ENCODE results near the gene TMEM51. TPM values are rescaled to one million over a fixed set of nuclear protein-coding genes. Genes with fewer than 3 reads are reported as not detected.

Gene TMEM51
- total and polyA plus RNA-seq, 2 of the 4 experiments (the other 2 are of a cell fraction) = 2.7 to 10.2 TPM

DNA sequence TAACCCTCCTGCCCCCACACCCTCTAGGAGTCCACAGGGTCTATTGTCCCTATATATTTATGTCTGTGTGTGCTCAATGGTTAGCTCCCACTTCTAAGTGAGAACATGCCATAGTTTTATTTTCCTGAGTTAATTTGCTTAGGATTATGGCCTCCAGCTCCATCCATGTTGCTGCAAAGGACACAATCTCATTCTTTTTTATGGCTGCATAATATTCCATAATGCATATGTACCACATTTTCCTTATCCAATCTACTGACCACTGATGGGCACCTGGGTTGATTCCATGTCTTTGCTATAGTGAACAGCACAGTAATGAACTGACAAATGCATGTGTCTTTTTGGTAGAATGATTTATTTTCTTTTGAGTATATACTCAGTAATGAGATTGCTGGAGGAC is 80.1 kb downstream of the TMEM51 start:
- TF ChIP-seq SMC3 (IDR thresholded peaks at IDR 0.05; ENCODE audit: low read depth, low read length) = no peak
- no peak for TF ChIP-seq NFE2L2 (IDR thresholded peaks at IDR 0.05; ENCODE audit: low read depth, low read length)
- no peak for TF ChIP-seq RAD21 (IDR thresholded peaks at IDR 0.05; ENCODE audit: low read length)
- no peak for TF ChIP-seq MAZ (IDR thresholded peaks at IDR 0.05; ENCODE audit: borderline replicate concordance, low read depth, low read length)
- no peak for TF ChIP-seq CHD1 (IDR thresholded peaks at IDR 0.05; ENCODE audit: low read depth, low read length)
- no peak for TF ChIP-seq FOS (IDR thresholded peaks at IDR 0.05; ENCODE audit: low read depth, low read length)
- no peak for TF ChIP-seq ELK1 (IDR thresholded peaks at IDR 0.05; ENCODE audit: borderline replicate concordance, low read depth, low read length)
- TF ChIP-seq POLR2A (IDR thresholded peaks at IDR 0.05; ENCODE audit: low read depth, low read length) = no peak
- TF ChIP-seq RFX5 (IDR thresholded peaks at IDR 0.05; ENCODE audit: low read depth, low read length) = no peak
- TF ChIP-seq USF2 (IDR thresholded peaks at IDR 0.05; ENCODE audit: low read depth, low read length) = no peak
- TF ChIP-seq, protein P1, sequence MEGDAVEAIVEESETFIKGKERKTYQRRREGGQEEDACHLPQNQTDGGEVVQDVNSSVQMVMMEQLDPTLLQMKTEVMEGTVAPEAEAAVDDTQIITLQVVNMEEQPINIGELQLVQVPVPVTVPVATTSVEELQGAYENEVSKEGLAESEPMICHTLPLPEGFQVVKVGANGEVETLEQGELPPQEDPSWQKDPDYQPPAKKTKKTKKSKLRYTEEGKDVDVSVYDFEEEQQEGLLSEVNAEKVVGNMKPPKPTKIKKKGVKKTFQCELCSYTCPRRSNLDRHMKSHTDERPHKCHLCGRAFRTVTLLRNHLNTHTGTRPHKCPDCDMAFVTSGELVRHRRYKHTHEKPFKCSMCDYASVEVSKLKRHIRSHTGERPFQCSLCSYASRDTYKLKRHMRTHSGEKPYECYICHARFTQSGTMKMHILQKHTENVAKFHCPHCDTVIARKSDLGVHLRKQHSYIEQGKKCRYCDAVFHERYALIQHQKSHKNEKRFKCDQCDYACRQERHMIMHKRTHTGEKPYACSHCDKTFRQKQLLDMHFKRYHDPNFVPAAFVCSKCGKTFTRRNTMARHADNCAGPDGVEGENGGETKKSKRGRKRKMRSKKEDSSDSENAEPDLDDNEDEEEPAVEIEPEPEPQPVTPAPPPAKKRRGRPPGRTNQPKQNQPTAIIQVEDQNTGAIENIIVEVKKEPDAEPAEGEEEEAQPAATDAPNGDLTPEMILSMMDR (conservative IDR thresholded peaks at IDR 0.05; ENCODE audit: low read depth, low read length) = no peak
- no peak for TF ChIP-seq BHLHE40 (IDR thresholded peaks at IDR 0.05; ENCODE audit: low read depth, low read length)
- TF ChIP-seq CEBPB (IDR thresholded peaks at IDR 0.05; ENCODE audit: low read depth, low read length) = no peak
- Histone ChIP-seq H3K4ac (ENCODE audit: low read depth, low read length) (no peak overlapping the region), H2BK120ac (ENCODE audit: low read depth, low read length) (no peak overlapping the region)

More for the DNA sequence above, 80.1 kb downstream of the TMEM51 start:
- no peaks in the 10 kb centered on the region for H3K27me3 ChIP-seq (ENCODE audit: control insufficient read depth, insufficient read depth, low read length)
- no peaks in the 10 kb centered on the region for H3K36me3 ChIP-seq (ENCODE audit: control insufficient read depth, insufficient read depth, low read length)
- no peak overlapping the region for H3K27ac ChIP-seq (ENCODE audit: insufficient read depth, low read length)
- ChIA-PET POLR2A (ENCODE audit: unreplicated experiment) (no interaction called here), CTCF (interaction anchor here (2.2 kb wide), 1 partner anchor 105 kb away, joined by 6 read pairs; no protein-coding TSS in a partner anchor)
- in situ Hi-C loops (cut with MboI; ENCODE audit: low sequenced_read_pairs) (no loop called here), intact Hi-C loops (cut with micrococcal nuclease) (no loop called here), dilution Hi-C loops (cut with HindIII; ENCODE audit: low sequenced_read_pairs, unreplicated experiment) (no loop called here)
- H4K8ac ChIP-seq (ENCODE audit: low read depth in 2 of 2, low read length in 2 of 2) = no peak overlapping the region
- H3K4me1 ChIP-seq (ENCODE audit: control insufficient read depth, insufficient read depth, low read length) = no peaks in the 10 kb centered on the region
- no peak overlapping the region for H3K14ac ChIP-seq (replicated peaks; ENCODE audit: low read depth, low read length)
- H3K79me1 ChIP-seq (ENCODE audit: low read depth in 1 of 2, low read length in 2 of 2) = no peaks in the 10 kb centered on the region
- H2AK5ac ChIP-seq (ENCODE audit: low read depth, low read length) = no peak overlapping the region
- H2BK15ac ChIP-seq (ENCODE audit: low read depth, low read length) = no peak overlapping the region
- no peak overlapping the region for H3K9ac ChIP-seq (ENCODE audit: low read depth, low read length)
- H3K23ac ChIP-seq (ENCODE audit: low read depth, low read length) = no peak overlapping the region
- H4K20me1 ChIP-seq (ENCODE audit: insufficient read depth, low read length) = no peaks in the 10 kb centered on the region
- no peak for ATAC-seq (ENCODE audit: low read depth)
- no peak overlapping the region for H2BK20ac ChIP-seq (ENCODE audit: low read depth, low read length)
- no peaks in the 10 kb centered on the region for H3K9me1 ChIP-seq (ENCODE audit: insufficient read depth, low read length)
- H3K18ac ChIP-seq (ENCODE audit: low read depth, low read length) = no peak overlapping the region
- H2AFZ ChIP-seq (replicated peaks; ENCODE audit: low read length, poor library complexity) = no peak overlapping the region
- no TSS peak for BruUV-seq (replicated peaks)
- DNase-seq = no peak
- no peak overlapping the region for H3K4me3 ChIP-seq (ENCODE audit: insufficient read depth, low read depth, low read length)
- no peak overlapping the region for H3K4me2 ChIP-seq (ENCODE audit: low read depth, low read length)
- no peak overlapping the region for H2AK9ac ChIP-seq (replicated peaks; ENCODE audit: low read depth, low read length, poor library complexity)
- no peaks in the 10 kb centered on the region for H3K9me3 ChIP-seq (ENCODE audit: control insufficient read depth, insufficient read depth, low read length)
- H2BK5ac ChIP-seq (ENCODE audit: low read depth, low read length, poor library complexity, severe bottlenecking) = no peak overlapping the region
- H4K91ac ChIP-seq (ENCODE audit: insufficient read depth, low read depth, low read length) = no peak overlapping the region
- no peak overlapping the region for H3K56ac ChIP-seq (ENCODE audit: extremely low read depth, insufficient read depth, low read length)
- no peak overlapping the region for H4K5ac ChIP-seq (ENCODE audit: low read depth, low read length)

Data from IMR-90 (cell line).